Measurements from ENCODE around the gene CDH13. TPM values are rescaled to one million over a fixed set of nuclear protein-coding genes. Genes with fewer than 3 reads are reported as not detected.
A peak's percentile ranks its signal among the peaks of the same experiment; 100 is the strongest.

CDH13 gene
- total RNA-seq, 4 donors from 2014 or later: 3.4 to 14.8 (median 6.5) TPM

DNA sequence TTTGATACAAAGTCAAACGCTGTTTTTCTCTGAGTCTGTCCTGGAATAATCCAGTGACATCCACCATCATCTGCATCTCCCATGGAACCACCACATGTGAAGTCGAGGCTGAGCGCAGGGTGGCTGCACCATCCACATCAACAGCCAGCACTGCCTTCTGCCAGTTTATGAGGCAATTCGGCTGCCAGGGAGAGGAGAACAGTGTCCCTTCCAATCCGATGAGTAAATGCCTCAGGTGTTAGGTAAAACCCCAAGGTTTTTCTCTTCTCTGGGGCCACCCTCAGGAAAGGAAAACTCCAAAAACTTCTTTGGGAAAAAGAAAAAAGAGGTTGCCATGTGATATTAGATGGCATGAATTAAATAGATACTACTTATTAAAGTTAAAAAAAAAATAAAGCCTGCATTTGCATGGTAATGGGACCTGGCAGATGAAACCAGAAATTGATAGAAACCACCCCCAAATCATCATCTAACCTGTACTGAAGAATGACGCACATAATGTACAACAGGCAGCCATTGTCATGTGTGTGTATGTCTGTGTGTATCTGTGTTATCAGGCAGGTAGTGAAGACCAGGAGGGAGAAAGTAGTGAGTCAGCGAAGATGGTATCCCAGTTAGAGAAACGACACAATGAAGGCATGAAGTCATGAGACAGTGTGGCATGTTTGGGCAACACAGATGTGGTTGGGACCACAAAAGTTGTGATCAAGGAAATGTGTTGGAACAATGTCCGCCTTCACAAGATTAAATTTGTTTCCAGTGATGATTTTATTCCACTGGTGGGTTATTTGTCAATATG lies 478.7 kb downstream of the CDH13 start:
- H3K4me3 ChIP-seq (replicated peaks in 1 of 3): no peak overlapping the region
- WGBS, 2 donors: 90 to 91% methylated on average over 9 of the region's 9 CpGs
- intact Hi-C loops (cut with DNase I): no loop called here

DNA sequence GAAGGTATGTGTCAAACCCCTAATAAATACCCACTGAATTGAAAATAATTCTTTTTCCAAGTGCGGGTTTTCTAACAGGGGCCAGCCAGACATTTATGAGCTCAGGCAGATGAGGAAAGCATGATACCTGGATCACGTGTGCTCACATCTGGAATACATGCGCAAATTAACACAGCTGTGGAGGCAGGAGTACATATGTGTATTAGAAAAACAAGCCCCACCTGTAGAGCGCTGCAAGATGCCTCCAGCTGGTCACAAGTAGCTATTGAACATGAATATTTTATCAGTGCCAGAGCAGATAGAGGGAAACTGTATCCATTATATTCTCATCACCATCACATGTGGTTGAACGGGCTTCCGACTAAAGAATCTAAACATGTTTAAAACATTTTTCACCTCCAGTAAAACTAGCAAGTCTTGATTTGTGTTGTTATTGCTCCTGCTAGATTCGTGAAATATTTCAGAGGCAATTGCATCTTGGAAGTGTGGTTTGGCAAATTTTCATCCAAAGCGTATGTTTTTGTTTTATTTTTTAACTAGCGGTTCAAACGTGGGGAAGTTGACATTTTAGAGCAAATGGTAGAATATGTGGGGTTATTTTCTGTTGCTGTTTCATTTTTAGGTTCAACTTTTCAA lies 482.8 kb downstream of the CDH13 start:
- 72 to 77% methylated on average over 10 of the region's 10 CpGs for WGBS, 2 donors
- Histone ChIP-seq H3K36me3 (no peaks in the 10 kb centered on the region), H3K27me3 (no peaks in the 10 kb centered on the region), H3K27ac (no peak overlapping the region), H3K4me1 (no peaks in the 10 kb centered on the region), H3K9me3 (no peaks in the 10 kb centered on the region), H3K4me3 (replicated peaks in 1 of 3) (no peak overlapping the region)
- DNase-seq: no peak
- TF ChIP-seq POLR2A (IDR thresholded peaks at IDR 0.05): no peak
- TF ChIP-seq, protein P1, sequence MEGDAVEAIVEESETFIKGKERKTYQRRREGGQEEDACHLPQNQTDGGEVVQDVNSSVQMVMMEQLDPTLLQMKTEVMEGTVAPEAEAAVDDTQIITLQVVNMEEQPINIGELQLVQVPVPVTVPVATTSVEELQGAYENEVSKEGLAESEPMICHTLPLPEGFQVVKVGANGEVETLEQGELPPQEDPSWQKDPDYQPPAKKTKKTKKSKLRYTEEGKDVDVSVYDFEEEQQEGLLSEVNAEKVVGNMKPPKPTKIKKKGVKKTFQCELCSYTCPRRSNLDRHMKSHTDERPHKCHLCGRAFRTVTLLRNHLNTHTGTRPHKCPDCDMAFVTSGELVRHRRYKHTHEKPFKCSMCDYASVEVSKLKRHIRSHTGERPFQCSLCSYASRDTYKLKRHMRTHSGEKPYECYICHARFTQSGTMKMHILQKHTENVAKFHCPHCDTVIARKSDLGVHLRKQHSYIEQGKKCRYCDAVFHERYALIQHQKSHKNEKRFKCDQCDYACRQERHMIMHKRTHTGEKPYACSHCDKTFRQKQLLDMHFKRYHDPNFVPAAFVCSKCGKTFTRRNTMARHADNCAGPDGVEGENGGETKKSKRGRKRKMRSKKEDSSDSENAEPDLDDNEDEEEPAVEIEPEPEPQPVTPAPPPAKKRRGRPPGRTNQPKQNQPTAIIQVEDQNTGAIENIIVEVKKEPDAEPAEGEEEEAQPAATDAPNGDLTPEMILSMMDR (IDR thresholded peaks at IDR 0.05): no peak
- intact Hi-C loops (cut with DNase I): no loop called here

More for the DNA sequence above, 478.7 kb downstream of the CDH13 start:
- no peak overlapping the region for H3K27ac ChIP-seq
- no peak for DNase-seq
- H3K4me1 ChIP-seq: no peaks in the 10 kb centered on the region
- no peaks in the 10 kb centered on the region for H3K9me3 ChIP-seq
- no peaks in the 10 kb centered on the region for H3K27me3 ChIP-seq
- no peaks in the 10 kb centered on the region for H3K36me3 ChIP-seq
- no peak for TF ChIP-seq POLR2A (IDR thresholded peaks at IDR 0.05)
- TF ChIP-seq, protein P1 (IDR thresholded peaks at IDR 0.05): no peak

DNA sequence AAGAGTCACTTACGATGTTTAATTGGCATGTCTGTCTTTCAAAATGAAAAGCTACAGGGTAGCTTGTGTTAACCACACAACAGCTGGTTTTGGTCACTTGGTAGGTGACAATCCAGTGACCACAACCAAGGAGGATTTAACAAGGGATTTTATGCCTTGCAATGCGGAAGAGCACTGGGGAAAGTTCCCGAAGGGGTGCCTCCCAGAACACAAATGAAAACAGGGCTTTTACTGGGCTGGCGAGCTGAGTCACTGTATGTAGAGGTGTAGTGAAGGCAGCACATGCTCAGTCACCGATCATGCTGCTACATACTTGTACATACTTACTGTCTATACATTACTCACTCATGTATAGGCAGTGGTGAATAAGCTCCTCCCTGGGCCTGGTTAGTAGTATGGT lies 483.5 kb downstream of the CDH13 start:
- DNase-seq: no peak
- Histone ChIP-seq H3K36me3 (no peaks in the 10 kb centered on the region), H3K4me1 (no peaks in the 10 kb centered on the region), H3K9me3 (no peaks in the 10 kb centered on the region), H3K27ac (no peak overlapping the region), H3K4me3 (replicated peaks in 1 of 3) (no peak overlapping the region), H3K27me3 (no peaks in the 10 kb centered on the region)
- WGBS, 2 donors: 70 to 80% methylated on average over 5 of the region's 5 CpGs
- TF ChIP-seq, protein P1 (IDR thresholded peaks at IDR 0.05): no peak
- TF ChIP-seq POLR2A (IDR thresholded peaks at IDR 0.05): no peak
- intact Hi-C loops (cut with DNase I): no loop called here

DNA sequence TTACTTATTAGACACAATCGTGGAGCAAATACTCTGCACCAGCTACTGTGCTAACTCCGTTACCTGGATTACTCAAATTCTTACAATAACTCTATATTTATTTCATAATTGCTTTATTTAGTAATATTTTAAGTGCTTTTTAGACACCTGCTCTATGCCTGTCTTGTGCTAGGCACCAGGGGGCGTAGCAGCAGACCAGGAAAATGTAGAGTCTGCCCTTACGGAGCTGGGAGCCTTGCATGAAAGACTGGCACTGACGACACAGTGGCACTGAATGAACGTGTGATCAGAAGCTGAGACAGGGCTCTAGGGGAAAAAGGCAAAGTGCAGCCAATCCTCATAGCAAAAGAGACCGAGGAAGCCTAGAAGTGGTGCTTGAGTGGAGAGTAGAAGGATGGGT lies 486.5 kb downstream of the CDH13 start:
- Histone ChIP-seq H3K9me3 (no peaks in the 10 kb centered on the region), H3K4me3 (replicated peaks in 1 of 3) (no peak overlapping the region), H3K27me3 (no peaks in the 10 kb centered on the region), H3K4me1 (no peaks in the 10 kb centered on the region), H3K36me3 (no peaks in the 10 kb centered on the region), H3K27ac (no peak overlapping the region)
- intact Hi-C loops (cut with DNase I): no loop called here
- 17 to 24% methylated on average over 7 of the region's 7 CpGs for WGBS, 2 donors
- TF ChIP-seq POLR2A (IDR thresholded peaks at IDR 0.05): no peak
- TF ChIP-seq, protein P1 (IDR thresholded peaks at IDR 0.05): peak in 5 of 6 experiments; percentile 14 to 60 (median 57)
- peak; percentile 49 to 58 for DNase-seq

DNA sequence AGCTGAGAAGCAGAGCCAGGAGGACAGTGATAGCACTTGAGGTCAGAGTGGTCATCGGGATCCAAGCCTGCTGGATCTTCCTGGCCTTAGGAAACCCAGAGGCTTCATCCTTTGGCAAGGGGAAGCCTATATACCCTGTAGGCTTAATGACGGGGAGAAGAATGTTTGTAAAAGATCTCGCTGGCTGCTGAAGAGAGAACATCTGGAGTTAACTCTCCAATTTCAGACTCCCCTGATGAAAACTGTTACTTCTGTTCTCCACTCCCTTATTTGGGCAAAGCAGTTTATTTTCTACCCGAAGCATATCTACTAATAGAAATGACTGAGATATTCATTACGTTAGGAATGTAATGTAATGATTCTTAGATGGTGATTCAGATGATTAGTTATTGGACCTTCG lies 487.0 kb downstream of the CDH13 start:
- TF ChIP-seq, protein P1 (IDR thresholded peaks at IDR 0.05): no peak
- TF ChIP-seq POLR2A (IDR thresholded peaks at IDR 0.05): no peak
- intact Hi-C loops (cut with DNase I): no loop called here
- Histone ChIP-seq H3K4me1 (no peaks in the 10 kb centered on the region), H3K9me3 (no peaks in the 10 kb centered on the region), H3K4me3 (replicated peaks in 1 of 3) (no peak overlapping the region), H3K36me3 (no peaks in the 10 kb centered on the region), H3K27me3 (no peaks in the 10 kb centered on the region), H3K27ac (no peak overlapping the region)
- WGBS, 2 donors: 48 to 59% methylated on average over 6 of the region's 6 CpGs
- DNase-seq: no peak

Data from thyroid gland (tissue), 4 donors.